Ishikawa (cell line): Measurements from ENCODE around the gene EDC3.

Experiments used
- CEBPB ChIP-seq: IDR thresholded peaks from 2 replicates; pipeline ENCODE4 v1.6.1; 2012
- CREB1 ChIP-seq: IDR thresholded peaks from 2 replicates; pipeline ENCODE4 v1.6.1; 2012; ENCODE audit warnings: low read depth
- EGR1 ChIP-seq: IDR thresholded peaks from 2 replicates; pipeline ENCODE4 v1.6.1; 2012
- EP300 ChIP-seq: IDR thresholded peaks from 2 replicates; pipeline ENCODE4 v1.6.1; 2012; ENCODE audit warnings: borderline replicate concordance
- FOXM1 ChIP-seq: IDR thresholded peaks from 2 replicates; pipeline ENCODE4 v1.6.1; 2012; ENCODE audit warnings: low read depth, borderline replicate concordance
- MAX ChIP-seq: IDR thresholded peaks from 2 replicates; pipeline ENCODE4 v1.6.1; 2012
- NFIC ChIP-seq: IDR thresholded peaks from 2 replicates; pipeline ENCODE4 v1.6.1; 2012
- RAD21 ChIP-seq: IDR thresholded peaks from 2 replicates; pipeline ENCODE4 v1.6.1; 2012; ENCODE audit warnings: low read depth
- REST ChIP-seq: IDR thresholded peaks from 2 replicates; pipeline ENCODE4 v1.6.1; 2012; ENCODE audit warnings: low read depth, mild to moderate bottlenecking
- TAF1 ChIP-seq: IDR thresholded peaks from 2 replicates; pipeline ENCODE4 v1.6.1; 2012; ENCODE audit warnings: low read depth, mild to moderate bottlenecking
- TCF12 ChIP-seq: IDR thresholded peaks from 2 replicates; pipeline ENCODE4 v1.6.1; 2012; ENCODE audit warnings: low read depth
- TEAD4 ChIP-seq: IDR thresholded peaks from 2 replicates; pipeline ENCODE4 v1.6.1; 2012
- YY1 ChIP-seq: IDR thresholded peaks from 2 replicates; pipeline ENCODE4 v1.6.1; 2012; ENCODE audit warnings: low read depth
- ZBTB7A ChIP-seq: IDR thresholded peaks from 2 replicates; pipeline ENCODE4 v1.6.1; 2012; ENCODE audit warnings: low read depth
- TF ChIP-seq, protein P1 (sequence below): IDR thresholded peaks from 2 replicates; pipeline ENCODE4 v1.6.1; 2012

EDC3 gene

GRCh38 chr15:74676801-74677200 lies 19.0 kb downstream of the EDC3 start:
- TF ChIP-seq EGR1 (no peak), REST (no peak), EP300 (no peak), MAX (no peak), NFIC (no peak), TCF12 (no peak), CEBPB (no peak), YY1 (no peak)
- TF ChIP-seq, protein P1, sequence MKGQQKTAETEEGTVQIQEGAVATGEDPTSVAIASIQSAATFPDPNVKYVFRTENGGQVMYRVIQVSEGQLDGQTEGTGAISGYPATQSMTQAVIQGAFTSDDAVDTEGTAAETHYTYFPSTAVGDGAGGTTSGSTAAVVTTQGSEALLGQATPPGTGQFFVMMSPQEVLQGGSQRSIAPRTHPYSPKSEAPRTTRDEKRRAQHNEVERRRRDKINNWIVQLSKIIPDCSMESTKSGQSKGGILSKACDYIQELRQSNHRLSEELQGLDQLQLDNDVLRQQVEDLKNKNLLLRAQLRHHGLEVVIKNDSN, result no peak

- TF ChIP-seq TCF12, result no peak
- no peak for TF ChIP-seq TAF1
- no peak for TF ChIP-seq MAX
- no peak for TF ChIP-seq ZBTB7A
- no peak for TF ChIP-seq EGR1
- no peak for TF ChIP-seq EP300
- TF ChIP-seq, protein P1, result no peak
Observed at GRCh38 chr15:74674161-74674560, 21.7 kb downstream of the EDC3 start.

DNA sequence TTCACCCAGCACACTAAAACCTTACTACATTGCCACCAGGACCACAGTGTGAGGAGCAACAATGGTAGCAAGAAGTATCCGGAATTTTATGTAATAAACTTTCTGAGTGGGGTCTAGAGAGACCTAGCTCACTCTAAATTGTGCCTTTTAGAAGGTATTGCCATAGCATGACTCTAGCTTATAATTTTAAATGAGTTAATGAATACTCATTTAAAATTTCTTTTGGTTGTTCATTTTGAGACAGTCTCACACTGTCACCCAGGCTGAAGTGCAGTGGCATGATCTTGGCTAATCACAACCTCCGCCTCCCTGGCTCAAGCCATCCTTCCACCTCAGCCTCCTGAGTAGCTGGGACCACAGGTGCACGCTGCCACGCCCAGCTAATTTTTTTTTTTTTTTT lies 26.2 kb downstream of the EDC3 start:
- no peak for TF ChIP-seq ZBTB7A
- no peak for TF ChIP-seq TEAD4
- TF ChIP-seq YY1, result no peak
- TF ChIP-seq NFIC, result no peak
- TF ChIP-seq TAF1, result no peak
- TF ChIP-seq, protein P1, result no peak
- TF ChIP-seq RAD21, result no peak
- TF ChIP-seq EGR1, result no peak
- TF ChIP-seq CREB1, result no peak
- TF ChIP-seq REST, result no peak
- TF ChIP-seq MAX, result no peak
- TF ChIP-seq TCF12, result no peak
- TF ChIP-seq EP300, result no peak
- no peak for TF ChIP-seq FOXM1
- TF ChIP-seq CEBPB, result no peak

- TF ChIP-seq TAF1 (no peak), TEAD4 (no peak), REST (no peak), MAX (no peak), EP300 (no peak), FOXM1 (no peak), YY1 (no peak), CEBPB (no peak)
- TF ChIP-seq, protein P1, result no peak
Observed at GRCh38 chr15:74667975-74668374, 27.8 kb downstream of the EDC3 start.
